Stimulated activated CD8-positive, alpha-beta memory T cell treated with anti-CD3 and anti-CD28 coated beads, Interleukin-4, amount 100 ng/mL, for 1 hour (primary cell): ENCODE results near the gene MAPK8IP3.
"Not testable (repeated sequence)": the region's sequence is repeated elsewhere in the genome, so short reads cannot be mapped to it uniquely, and the experiment has no call there.

Source experiments
- DNase-seq, 2 donors: peaks; one replicate each; pipeline ENCODE4 v3.0.0-alpha.2; 2020; ENCODE audit warnings: low read depth in 2 of 2, low spot score in 1 of 2

The MAPK8IP3 gene

GRCh38 chr16:1710811-1711507, 5.0 kb downstream of the MAPK8IP3 start:
- DNase-seq: no peak

GRCh38 chr16:1712791-1713261, 6.8 kb downstream of the MAPK8IP3 start:
- no peak for DNase-seq

- no peak for DNase-seq
Observed at GRCh38 chr16:1713331-1713730, 7.3 kb downstream of the MAPK8IP3 start.

GRCh38 chr16:1713933-1714332, 7.9 kb downstream of the MAPK8IP3 start:
- DNase-seq: no peak

GRCh38 chr16:1715220-1715619, 9.2 kb downstream of the MAPK8IP3 start:
- DNase-seq: no peak

GRCh38 chr16:1718236-1718635, 12.2 kb downstream of the MAPK8IP3 start:
- not testable (repeated sequence) for DNase-seq

GRCh38 chr16:1719559-1720229, 13.7 kb downstream of the MAPK8IP3 start:
- not testable (repeated sequence) for DNase-seq

- no peak for DNase-seq
Observed at GRCh38 chr16:1721372-1721771, 15.4 kb downstream of the MAPK8IP3 start.

GRCh38 chr16:1723450-1724147, 17.6 kb downstream of the MAPK8IP3 start:
- no peak for DNase-seq

- no peak for DNase-seq
Observed at GRCh38 chr16:1724491-1724890, 18.5 kb downstream of the MAPK8IP3 start.

GRCh38 chr16:1726661-1727502, 20.9 kb downstream of the MAPK8IP3 start:
- no peak for DNase-seq

- no peak for DNase-seq
Observed at GRCh38 chr16:1727651-1728624, 21.9 kb downstream of the MAPK8IP3 start.

- DNase-seq: no peak
Observed at GRCh38 chr16:1729026-1729425, 23.0 kb downstream of the MAPK8IP3 start.

GRCh38 chr16:1729445-1729844, 23.4 kb downstream of the MAPK8IP3 start:
- no peak for DNase-seq

- DNase-seq: no peak
Observed at GRCh38 chr16:1731073-1731472, 25.1 kb downstream of the MAPK8IP3 start.

- no peak for DNase-seq
Observed at GRCh38 chr16:1731603-1732002, 25.6 kb downstream of the MAPK8IP3 start.

- no peak for DNase-seq
Observed at GRCh38 chr16:1732071-1732470, 26.1 kb downstream of the MAPK8IP3 start.

- not testable (repeated sequence) for DNase-seq
Observed at GRCh38 chr16:1732551-1732987, 26.6 kb downstream of the MAPK8IP3 start.

GRCh38 chr16:1734123-1734522, 28.1 kb downstream of the MAPK8IP3 start:
- DNase-seq: no peak

GRCh38 chr16:1734816-1735215, 28.8 kb downstream of the MAPK8IP3 start:
- DNase-seq: no peak
